B cell (primary cell): ENCODE data around the gene ZSCAN20. TPM values are rescaled to one million over a fixed set of nuclear protein-coding genes. Genes with fewer than 3 reads are reported as not detected.

Experiments
- ATAC-seq: fragments of 200-7000 bp; cut with Tn5 transposase; one replicate; pipeline ENCODE4 v1.10.0; 2021; ENCODE audit warnings: low read depth, mild to moderate bottlenecking, moderate number of reproducible peaks, moderate library complexity
- CTCF ChIA-PET: fragments of 350-600 bp; sonication (Branson Sonifier 250); formaldehyde crosslinking; loops from one replicate; lab custom pipeline; 2021; ENCODE audit warnings: antibody characterized with exemption, inconsistent platforms; lab: Charles Lee
- POLR2A ChIA-PET: fragments of 350-600 bp; sonication (Branson Sonifier 250); formaldehyde crosslinking; loops from one replicate; lab custom pipeline; 2021; ENCODE audit warnings: antibody characterized with exemption; lab: Charles Lee
- DNase-seq: peaks from one replicate; pipeline ENCODE4 v3.0.0; 2013
- H2AFZ ChIP-seq: 2 replicates; pipeline ENCODE4 v1.6.1; 2012; ENCODE audit warnings: mild to moderate bottlenecking, low read depth, low read length; ENCODE audit not compliant: insufficient read depth, poor library complexity, severe bottlenecking
- H3K27ac ChIP-seq, 2 donors: 1 replicate in 1 of 2; 2 replicates in 1 of 2; pipeline ENCODE4 v1.5.1; 2012 to 2013; ENCODE audit warnings: low read length in 2 of 2, mild to moderate bottlenecking in 2 of 2, moderate library complexity in 1 of 2
- H3K27me3 ChIP-seq, 4 experiments: fragments of 200-600 bp in 1 of 4; sonication (generic) in 1 of 4; replicated peaks in 1 of 4; 1 replicate in 2 of 4; 2 replicates in 2 of 4; pipeline versions ENCODE4 v1.6.1 to v1.7.0; 2013 to 2016; ENCODE audit warnings: low read length in 3 of 4, mild to moderate bottlenecking in 2 of 4, mixed read lengths in 1 of 4, moderate library complexity in 1 of 4; ENCODE audit not compliant: insufficient read depth in 4 of 4, control insufficient read depth in 3 of 4; ENCODE audit errors: control extremely low read depth in 1 of 4
- H3K36me3 ChIP-seq, 2 experiments: replicated peaks in 1 of 2; 1 replicate in 1 of 2; 2 replicates in 1 of 2; pipeline versions ENCODE4 v1.6.1 to v1.7.1; 2013; ENCODE audit warnings: low read length in 1 of 2; ENCODE audit not compliant: insufficient read depth in 2 of 2, control insufficient read depth in 1 of 2; ENCODE audit errors: control extremely low read depth in 1 of 2, extremely low read depth in 1 of 2
- H3K4me1 ChIP-seq, 2 donors: fragments of 200-600 bp in 1 of 2; sonication (generic) in 1 of 2; 1 replicate in 1 of 2; 2 replicates in 1 of 2; pipeline versions ENCODE4 v1.5.1 to v1.6.1; 2013 to 2017; ENCODE audit warnings: low read length in 2 of 2; ENCODE audit not compliant: control insufficient read depth in 2 of 2, insufficient read depth in 2 of 2
- H3K4me2 ChIP-seq: replicated peaks from 2 replicates; pipeline ENCODE3; 2012; ENCODE audit warnings: mild to moderate bottlenecking, low read depth, low read length; ENCODE audit not compliant: poor library complexity, severe bottlenecking
- H3K4me3 ChIP-seq, 5 experiments: fragments of 200-600 bp in 1 of 5; sonication (generic) in 1 of 5; 1 replicate in 3 of 5; 2 replicates in 2 of 5; pipeline versions ENCODE4 v1.5.1 to v1.7.0; 2011 to 2016; ENCODE audit warnings: low read length in 4 of 5, mild to moderate bottlenecking in 4 of 5, low read depth in 2 of 5, control low read depth in 1 of 5, moderate library complexity in 1 of 5; ENCODE audit not compliant: insufficient read depth in 1 of 5; ENCODE audit errors: control extremely low read depth in 1 of 5, extremely low read depth in 1 of 5
- H3K79me2 ChIP-seq: fragments of 200-600 bp; sonication (generic); one replicate; pipeline ENCODE4 v1.6.0; 2016; ENCODE audit warnings: low read length; ENCODE audit not compliant: control insufficient read depth, insufficient read depth
- H3K9ac ChIP-seq: fragments of 200-600 bp; sonication (generic); 2 replicates; pipeline ENCODE4 v1.6.1; 2017; ENCODE audit warnings: mild to moderate bottlenecking, low read length, moderate library complexity
- H3K9me3 ChIP-seq, 3 donors: one replicate each; pipeline versions ENCODE4 v1.6.1 to v1.7.1; 2013; ENCODE audit warnings: low read length in 2 of 3; ENCODE audit not compliant: control insufficient read depth in 2 of 3, insufficient read depth in 1 of 3; ENCODE audit errors: control extremely low read depth in 1 of 3
- H4K20me1 ChIP-seq: 2 replicates; pipeline ENCODE4 v1.6.0; 2012; ENCODE audit warnings: mild to moderate bottlenecking, low read length; ENCODE audit not compliant: insufficient read depth, control insufficient read depth, poor library complexity, severe bottlenecking
- H3K27ac Mint-ChIP-seq: one replicate; pipeline ENCODE4 v1.8.0; 2021; ENCODE audit warnings: mixed read lengths
- H3K27me3 Mint-ChIP-seq: one replicate; pipeline ENCODE4 v1.8.0; 2021; ENCODE audit warnings: mixed read lengths
- H3K4me1 Mint-ChIP-seq: one replicate; pipeline ENCODE4 v1.8.0; 2021; ENCODE audit warnings: mixed read lengths
- H3K4me3 Mint-ChIP-seq: one replicate; pipeline ENCODE4 v1.8.0; 2021; ENCODE audit warnings: mixed read lengths
- H3K9me3 Mint-ChIP-seq: one replicate; pipeline ENCODE4 v1.8.0; 2022; ENCODE audit warnings: mixed read lengths; ENCODE audit not compliant: insufficient read depth
- CTCF ChIP-seq: fragments of 200-600 bp; IDR thresholded peaks from one replicate; pipeline ENCODE4 v1.8.0; 2022; ENCODE audit warnings: antibody characterized with exemption, mild to moderate bottlenecking
- EZH2 ChIP-seq: IDR thresholded peaks from 2 replicates; pipeline ENCODE4 v1.6.1; 2012; ENCODE audit warnings: borderline replicate concordance, low read depth, mild to moderate bottlenecking, moderate library complexity, low read length; ENCODE audit not compliant: insufficient read depth, poor library complexity, severe bottlenecking
- WGBS: methylation state at CpG from one replicate; pipeline ENCODE4 v1.1.5; 2013; ENCODE audit warnings: missing lambda C conversion rate; ENCODE audit not compliant: insufficient coverage; 5-methylcytosine and 5-hydroxymethylcytosine counted together
- intact Hi-C: fragments of 100-400 bp; cut with micrococcal nuclease; formaldehyde crosslinking; loops from one replicate; pipeline ENCODE4 v1.10.0; 2022
- polyA plus RNA-seq: library from polyadenylated mRNA; depleted of rRNA; stranded (reverse); fragments of >200 nt; gene quantifications from 2 replicates; pipeline ENCODE4 v1.2.3, GENCODE V29; 2012
- total RNA-seq, 2 donors: library from RNA; stranded (reverse); fragments of 120-200 nt in 1 of 2; gene quantifications; 1 replicate in 1 of 2; 2 replicates in 1 of 2; pipeline versions ENCODE4 v1.2.3 to v1.2.4, GENCODE V29; 2013 to 2022

ZSCAN20 gene
- total and polyA plus RNA-seq, 2 donors (not counting 1 experiment from before 2014, with no cell fraction given) = 0.18 to 3.7 TPM

- ATAC-seq (no peak), DNase-seq (no peak)
- no peaks in the 10 kb centered on the region for H3K4me1 ChIP-seq
- no peak overlapping the region for H2AFZ ChIP-seq
- WGBS = 68% methylated on average over 3 of the region's 8 CpGs
- H3K9me3 ChIP-seq = no peaks in the 10 kb centered on the region
- H3K27ac Mint-ChIP-seq = no peak overlapping the region
- H3K27me3 ChIP-seq = no peaks in the 10 kb centered on the region
- no peaks in the 10 kb centered on the region for H3K79me2 ChIP-seq
- no peaks in the 10 kb centered on the region for H4K20me1 ChIP-seq
- intact Hi-C loops = no loop called here
- ChIA-PET CTCF (interaction anchor here (0.7 kb wide), 1 partner anchor 45 kb away, joined by 5 read pairs; no protein-coding TSS in a partner anchor), POLR2A (no interaction called here)
- peaks cover 18% of the 10 kb centered on the region for H3K27me3 Mint-ChIP-seq
- H3K4me3 Mint-ChIP-seq = no peak overlapping the region
- no peaks in the 10 kb centered on the region for H3K36me3 ChIP-seq
- H3K4me2 ChIP-seq = no peak overlapping the region
- H3K4me3 ChIP-seq = no peak overlapping the region
- H3K9me3 Mint-ChIP-seq = no peaks in the 10 kb centered on the region
- no peaks in the 10 kb centered on the region for H3K4me1 Mint-ChIP-seq
- H3K27ac ChIP-seq = no peak overlapping the region
- no peak for TF ChIP-seq CTCF
- no peak overlapping the region for H3K9ac ChIP-seq
Observed at GRCh38 chr1:33516891-33517567, 44.6 kb downstream of the ZSCAN20 start.

GRCh38 chr1:33517596-33518250, 45.3 kb downstream of the ZSCAN20 start:
- DNase-seq = no peak
- H3K27ac ChIP-seq = no peak overlapping the region
- no peak overlapping the region for H3K4me2 ChIP-seq
- no peak for ATAC-seq
- ChIA-PET CTCF (no interaction called here), POLR2A (no interaction called here)
- no peak for TF ChIP-seq EZH2
- TF ChIP-seq CTCF = no peak
- peaks cover 0 to 2% (median 0%) of the 10 kb centered on the region in 4 experiments for H3K27me3 ChIP-seq
- intact Hi-C loops = no loop called here
- H3K4me1 ChIP-seq = no peaks in the 10 kb centered on the region
- WGBS = 83% methylated on average over 11 of the region's 12 CpGs
- H3K9ac ChIP-seq = no peak overlapping the region
- no peak overlapping the region for H3K4me3 ChIP-seq
- H4K20me1 ChIP-seq = no peaks in the 10 kb centered on the region
- Mint-ChIP-seq H3K4me3 (no peak overlapping the region), H3K27ac (no peak overlapping the region), H3K9me3 (no peaks in the 10 kb centered on the region), H3K4me1 (no peaks in the 10 kb centered on the region), H3K27me3 (peaks cover 21% of the 10 kb centered on the region)
- H3K9me3 ChIP-seq = no peaks in the 10 kb centered on the region
- H3K79me2 ChIP-seq = no peaks in the 10 kb centered on the region
- H2AFZ ChIP-seq = no peak overlapping the region
- no peaks in the 10 kb centered on the region for H3K36me3 ChIP-seq
